Caco-2 (cell line): ENCODE measurements around the gene ANKMY1. TPM values are rescaled to one million over a fixed set of nuclear protein-coding genes. Genes with fewer than 3 reads are reported as not detected.
"Not testable (repeated sequence)": the region's sequence is repeated elsewhere in the genome, so short reads cannot be mapped to it uniquely, and the experiment has no call there.

Experiments
- BruUV-seq: library from RNA; stranded (reverse); fragments of 400-500 nt; replicated peaks from 2 replicates; lab custom pipeline; 2021; lab: Mats Ljungman, UMichigan
- CTCF ChIA-PET: fragments of 300-600 bp; sonication (Branson Sonifier 250); formaldehyde crosslinking; loops from one replicate; lab custom pipeline; 2022; ENCODE audit warnings: antibody characterized with exemption; lab: Charles Lee
- POLR2A ChIA-PET: fragments of 300-600 bp; sonication (Branson Sonifier 250); formaldehyde crosslinking; loops from one replicate; lab custom pipeline; 2022; ENCODE audit warnings: antibody characterized with exemption; lab: Charles Lee
- DNase-seq, 2 experiments: peaks; one replicate each; pipeline versions ENCODE4 v3.0.0 to v3.0.0-alpha.2; 2020 to 2022
- H3K27me3 ChIP-seq: replicated peaks from 2 replicates; pipeline ENCODE4 v1.6.0; 2011; ENCODE audit warnings: low read length; ENCODE audit not compliant: control insufficient read depth, insufficient read depth
- H3K36me3 ChIP-seq: 2 replicates; pipeline ENCODE4 v1.5.1; 2011; ENCODE audit warnings: low read length; ENCODE audit not compliant: control insufficient read depth, insufficient read depth
- H3K4me1 ChIP-seq: fragments of 250-450 bp; sonication (Bioruptor Pico); 2 replicates; pipeline ENCODE4 v1.5.1; 2020; ENCODE audit warnings: mild to moderate bottlenecking
- H3K4me3 ChIP-seq: 2 replicates; pipeline ENCODE4 v1.5.1; 2011; ENCODE audit warnings: low read depth, mild to moderate bottlenecking, control low read depth, low read length
- H3K9me3 ChIP-seq: fragments of 250-450 bp; sonication (Bioruptor Pico); 2 replicates; pipeline ENCODE4 v1.5.1; 2020; ENCODE audit warnings: mild to moderate bottlenecking, moderate library complexity
- H3K27ac Mint-ChIP-seq: one replicate; pipeline ENCODE4 v1.8.0; 2022; ENCODE audit warnings: mixed read lengths; ENCODE audit not compliant: unreplicated experiment
- H3K27me3 Mint-ChIP-seq: one replicate; pipeline ENCODE4 v1.8.0; 2022; ENCODE audit warnings: mixed read lengths; ENCODE audit not compliant: insufficient read depth, unreplicated experiment
- H3K36me3 Mint-ChIP-seq: one replicate; pipeline ENCODE4 v1.8.0; 2022; ENCODE audit warnings: mild to moderate bottlenecking, mixed read lengths; ENCODE audit not compliant: insufficient read depth, unreplicated experiment
- H3K4me1 Mint-ChIP-seq: one replicate; pipeline ENCODE4 v1.8.0; 2022; ENCODE audit warnings: low read depth, mixed read lengths; ENCODE audit not compliant: unreplicated experiment
- H3K4me3 Mint-ChIP-seq: one replicate; pipeline ENCODE4 v1.8.0; 2022; ENCODE audit warnings: mild to moderate bottlenecking, moderate library complexity, mixed read lengths; ENCODE audit not compliant: unreplicated experiment
- H3K9me3 Mint-ChIP-seq: one replicate; pipeline ENCODE4 v1.8.0; 2022; ENCODE audit warnings: mixed read lengths; ENCODE audit not compliant: unreplicated experiment
- CTCF ChIP-seq, 2 experiments: fragments of 200-600 bp in 1 of 2; IDR thresholded peaks; 1 replicate in 1 of 2; 2 replicates in 1 of 2; pipeline versions ENCODE4 v1.5.1 to v1.8.0; 2011 to 2022; ENCODE audit warnings: antibody characterized with exemption in 1 of 2, control low read depth in 1 of 2, inconsistent platforms in 1 of 2, low read depth in 1 of 2, low read length in 1 of 2, mild to moderate bottlenecking in 1 of 2, moderate library complexity in 1 of 2; ENCODE audit not compliant: insufficient read depth in 1 of 2, severe bottlenecking in 1 of 2, unreplicated experiment in 1 of 2
- intact Hi-C: fragments of 100-400 bp; cut with micrococcal nuclease; formaldehyde crosslinking; loops from one replicate; pipeline ENCODE4 v1.10.0; 2022; ENCODE audit not compliant: unreplicated experiment
- total RNA-seq: library from RNA; stranded (reverse); gene quantifications from 2 replicates; pipeline ENCODE4 v1.2.3, GENCODE V29; 2022

ANKMY1 gene
- total RNA-seq, 1 experiment from 2014 or later, result 12.2 TPM

- no peak for TF ChIP-seq CTCF (IDR thresholded peaks at IDR 0.05; ENCODE audit: insufficient read depth in 1 of 2, low read depth in 1 of 2, low read length in 1 of 2, severe bottlenecking in 1 of 2, unreplicated experiment in 1 of 2)
- no TSS peak for BruUV-seq
- Mint-ChIP-seq H3K27ac (no peak overlapping the region), H3K4me1 (no peaks in the 10 kb centered on the region), H3K27me3 (no peaks in the 10 kb centered on the region), H3K36me3 (peaks cover 16% of the 10 kb centered on the region), H3K9me3 (no peaks in the 10 kb centered on the region), H3K4me3 (no peak overlapping the region)
- Histone ChIP-seq H3K4me3 (no peak overlapping the region), H3K36me3 (no peaks in the 10 kb centered on the region), H3K9me3 (no peaks in the 10 kb centered on the region), H3K27me3 (no peaks in the 10 kb centered on the region), H3K4me1 (no peaks in the 10 kb centered on the region)
- intact Hi-C loops, result no loop called here
- no peak for DNase-seq
- ChIA-PET CTCF (interaction anchor here (0.6 kb wide), 1 partner anchor 15 kb away, joined by 3 read pairs; no protein-coding TSS in a partner anchor), POLR2A (no interaction called here)
Observed at GRCh38 chr2:240551288-240551687, 6.5 kb downstream of the ANKMY1 start.

GRCh38 chr2:240539906-240540305, 17.9 kb downstream of the ANKMY1 start:
- Mint-ChIP-seq H3K9me3 (peaks cover 10% of the 10 kb centered on the region), H3K36me3 (peaks cover 33% of the 10 kb centered on the region), H3K27me3 (no peaks in the 10 kb centered on the region), H3K4me1 (peaks cover 8% of the 10 kb centered on the region), H3K4me3 (no peak overlapping the region), H3K27ac (no peak overlapping the region)
- no TSS peak for BruUV-seq
- Histone ChIP-seq H3K4me1 (0 out of 2 replicates have a peak, but pooled peaks cover 4% of the 10 kb centered on the region), H3K9me3 (0 out of 2 replicates have a peak, but pooled peaks cover 4% of the 10 kb centered on the region), H3K27me3 (no peaks in the 10 kb centered on the region), H3K4me3 (no peak overlapping the region), H3K36me3 (no peaks in the 10 kb centered on the region)
- no peak for DNase-seq
- ChIA-PET POLR2A (no interaction called here), CTCF (no interaction called here)
- intact Hi-C loops, result no loop called here
- no peak for TF ChIP-seq CTCF (IDR thresholded peaks at IDR 0.05; ENCODE audit: insufficient read depth in 1 of 2, low read depth in 1 of 2, low read length in 1 of 2, severe bottlenecking in 1 of 2, unreplicated experiment in 1 of 2)

- H3K9me3 Mint-ChIP-seq, result not testable (repeated sequence)
Observed at GRCh38 chr2:240539101-240539500, 18.7 kb downstream of the ANKMY1 start.

More at GRCh38 chr2:240539101-240539500, 18.7 kb downstream of the ANKMY1 start:
- CTCF ChIA-PET, H3K27me3 ChIP-seq, BruUV-seq, H3K9me3 ChIP-seq, H3K27me3 Mint-ChIP-seq, POLR2A ChIA-PET, H3K4me3 Mint-ChIP-seq, DNase-seq, H3K36me3 ChIP-seq, H3K4me3 ChIP-seq, H3K4me1 ChIP-seq, intact Hi-C loops, H3K4me1 Mint-ChIP-seq, H3K27ac Mint-ChIP-seq: not testable (repeated sequence)
- peaks cover 32% of the 10 kb centered on the region for H3K36me3 Mint-ChIP-seq
